A549 (cell line): ENCODE results near the gene DNAJC28. TPM values are rescaled to one million over a fixed set of nuclear protein-coding genes. Genes with fewer than 3 reads are reported as not detected.
A peak's percentile ranks its signal among the peaks of the same experiment; 100 is the strongest.

ENCODE experiments used
- ATAC-seq, 2 experiments: fragments of 200-7000 bp in 1 of 2; fragments of >200 bp in 1 of 2; cut with Nextera tagmentation in 1 of 2; cut with Tn5 transposase in 1 of 2; 3 replicates each; pipeline versions ENCODE4 v1.8.0 to v1.9.1; 2018 to 2020; ENCODE audit warnings: mild to moderate bottlenecking in 1 of 2, moderate library complexity in 1 of 2
- CTCF ChIA-PET: fragments of 300-600 bp; sonication (Branson Sonifier 250); formaldehyde crosslinking; extraction: SDS; loops from one replicate; lab custom pipeline; 2021; ENCODE audit warnings: antibody characterized with exemption, inconsistent platforms; lab: Yijun Ruan, JAX
- POLR2A ChIA-PET: fragments of 350-600 bp; formaldehyde crosslinking; extraction: SDS; loops from one replicate; lab custom pipeline; 2021; ENCODE audit warnings: antibody characterized with exemption, inconsistent platforms; lab: Yijun Ruan, JAX
- DNase-seq, 2 experiments: peaks; one replicate each; pipeline versions ENCODE4 v3.0.0 to v3.0.0-alpha.2; 2011 to 2016; ENCODE audit warnings: low read depth in 1 of 2, low spot score in 1 of 2
- FAIRE-seq: peaks from 2 replicates; lab custom pipeline; 2011; peaks lifted over from hg19 to GRCh38; lab: Jason Lieb, UNC
- H3K27ac ChIP-seq, 2 experiments: fragments of >200 bp; sonication (Bioruptor Twin); formaldehyde crosslinking; 3 replicates each; pipeline ENCODE4 v1.5.1; 2016 to 2017
- H3K4me1 ChIP-seq: fragments of >200 bp; sonication (Bioruptor Twin); formaldehyde crosslinking; 3 replicates; pipeline ENCODE4 v1.6.1; 2016
- H3K4me2 ChIP-seq: fragments of >200 bp; sonication (Bioruptor Twin); formaldehyde crosslinking; 3 replicates; pipeline ENCODE4 v1.6.1; 2016
- H3K4me3 ChIP-seq: fragments of >200 bp; sonication (Bioruptor Twin); formaldehyde crosslinking; 3 replicates; pipeline ENCODE4 v1.5.1; 2016
- H3K9me3 ChIP-seq: fragments of >200 bp; sonication (Bioruptor Twin); formaldehyde crosslinking; 3 replicates; pipeline ENCODE4 v1.6.1; 2016
- ATOH8 ChIP-seq: fragments of 250-450 bp; sonication (Bioruptor Pico); IDR thresholded peaks from 2 replicates; pipeline ENCODE4 v1.5.0; 2020; ENCODE audit warnings: low read depth, mild to moderate bottlenecking, moderate library complexity
- CHD2 ChIP-seq: fragments of 150-350 bp; IDR thresholded peaks from 2 replicates; pipeline ENCODE4 v1.6.1; 2014; ENCODE audit warnings: low read length; ENCODE audit not compliant: partially characterized antibody
- CHD4 ChIP-seq: fragments of 200-600 bp; sonication (generic); IDR thresholded peaks from 2 replicates; pipeline ENCODE4 v1.6.1; 2016; ENCODE audit warnings: antibody characterized with exemption, mild to moderate bottlenecking, borderline replicate concordance
- E2F6 ChIP-seq: IDR thresholded peaks from 2 replicates; pipeline ENCODE4 v1.6.1; 2012; ENCODE audit warnings: low read depth, borderline replicate concordance
- EHMT2 ChIP-seq: fragments of 200-600 bp; sonication (generic); IDR thresholded peaks from 2 replicates; pipeline ENCODE4 v1.6.1; 2016; ENCODE audit warnings: antibody characterized with exemption, low read depth, mild to moderate bottlenecking, moderate library complexity
- ESRRA ChIP-seq: fragments of 150-350 bp; IDR thresholded peaks from 2 replicates; pipeline ENCODE4 v1.6.1; 2014; ENCODE audit warnings: mild to moderate bottlenecking, low read length, borderline replicate concordance
- FOXS1 ChIP-seq: fragments of 250-450 bp; sonication (Bioruptor Pico); IDR thresholded peaks from 2 replicates; pipeline ENCODE4 v1.5.0; 2020; ENCODE audit warnings: mild to moderate bottlenecking, moderate library complexity
- GATA3 ChIP-seq: IDR thresholded peaks from 2 replicates; pipeline ENCODE4 v1.6.1; 2012; ENCODE audit warnings: borderline replicate concordance
- HOXB5 ChIP-seq: fragments of 250-450 bp; sonication (Bioruptor Pico); IDR thresholded peaks from 2 replicates; pipeline ENCODE4 v1.5.0; 2020; ENCODE audit warnings: mild to moderate bottlenecking, moderate library complexity
- JUNB ChIP-seq: fragments of >200 bp; sonication (Bioruptor Twin); formaldehyde crosslinking; IDR thresholded peaks from 2 replicates; pipeline ENCODE4 v1.6.1; 2016
- KDM1A ChIP-seq: fragments of 200-600 bp; sonication (generic); IDR thresholded peaks from 2 replicates; pipeline ENCODE4 v1.6.1; 2016; ENCODE audit warnings: low read depth, mild to moderate bottlenecking
- KDM5A ChIP-seq: fragments of 200-600 bp; sonication (generic); IDR thresholded peaks from 2 replicates; pipeline ENCODE4 v1.6.1; 2016; ENCODE audit warnings: antibody characterized with exemption, mild to moderate bottlenecking
- MAFK ChIP-seq: fragments of 450-650 bp; IDR thresholded peaks from 2 replicates; pipeline ENCODE4 v1.6.1; 2014; ENCODE audit not compliant: partially characterized antibody
- MAZ ChIP-seq: fragments of 150-350 bp; IDR thresholded peaks from 2 replicates; pipeline ENCODE4 v1.6.1; 2014; ENCODE audit warnings: antibody characterized with exemption, low read depth, low read length, borderline replicate concordance
- NFE2L2 ChIP-seq: fragments of 150-350 bp; conservative IDR thresholded peaks from 2 replicates; pipeline ENCODE4 v1.6.1; 2014; ENCODE audit warnings: low read length
- PBX3 ChIP-seq: IDR thresholded peaks from 2 replicates; pipeline ENCODE4 v1.6.1; 2012
- PHF8 ChIP-seq: fragments of 200-600 bp; sonication (generic); IDR thresholded peaks from 2 replicates; pipeline ENCODE4 v1.6.1; 2016; ENCODE audit warnings: low read depth, mild to moderate bottlenecking, antibody characterized with exemption, moderate library complexity, borderline replicate concordance
- POLR2A ChIP-seq: IDR thresholded peaks from 2 replicates; pipeline ENCODE4 v1.6.1; 2012; ENCODE audit warnings: mild to moderate bottlenecking, low read length
- RAD21 ChIP-seq, 2 experiments: fragments of >200 bp in 1 of 2; sonication (Bioruptor Twin) in 1 of 2; formaldehyde crosslinking in 1 of 2; IDR thresholded peaks in 1 of 2; conservative IDR thresholded peaks in 1 of 2; 2 replicates in 1 of 2; 3 replicates in 1 of 2; pipeline ENCODE4 v1.6.1; 2012 to 2018; ENCODE audit warnings: inconsistent platforms in 1 of 2
- RARB ChIP-seq: fragments of 250-450 bp; sonication (Bioruptor Pico); IDR thresholded peaks from 2 replicates; pipeline ENCODE4 v1.8.0; 2021; ENCODE audit warnings: mild to moderate bottlenecking, moderate library complexity
- RFX5 ChIP-seq: fragments of 450-650 bp; IDR thresholded peaks from 2 replicates; pipeline ENCODE4 v1.7.1; 2014; ENCODE audit warnings: antibody characterized with exemption, mild to moderate bottlenecking, moderate library complexity
- SREBF2 ChIP-seq: fragments of 450-650 bp; IDR thresholded peaks from 2 replicates; pipeline ENCODE4 v1.6.1; 2014; ENCODE audit warnings: mild to moderate bottlenecking, moderate library complexity
- ZNF302 ChIP-seq: fragments of 250-450 bp; sonication (Bioruptor Pico); IDR thresholded peaks from 2 replicates; pipeline ENCODE4 v1.9.0; 2021; ENCODE audit warnings: inconsistent platforms, mild to moderate bottlenecking, moderate library complexity
- WGBS: methylation state at CpG from one replicate; pipeline ENCODE4 v1.1.6; 2017; ENCODE audit errors: missing lambda C conversion rate; 5-methylcytosine and 5-hydroxymethylcytosine counted together
- polyA plus RNA-seq, 4 experiments: library from polyadenylated mRNA; depleted of rRNA in 3 of 4; stranded (reverse); fragments of >200 nt; fragmentation: RNase III in 1 of 4; extraction: RNeasy Plus Mini Kit Qiagen cat#74134 plus additional on column Dnase treatment in 1 of 4; gene quantifications; 2 replicates in 3 of 4; 3 replicates in 1 of 4; pipeline ENCODE4 v1.2.3, GENCODE V29; 2011 to 2017

The DNAJC28 gene
- polyA plus RNA-seq, 2 of the 4 experiments (the other 2 are of a cell fraction), result 1.0 to 1.1 TPM

GRCh38 chr21:33487996-33488395, 3.5 kb downstream of the DNAJC28 start:
- H3K4me3 ChIP-seq, result no peak overlapping the region
- TF ChIP-seq RARB (CRISPR knock-in tag), result no peak
- no peak for TF ChIP-seq EHMT2
- no peak for TF ChIP-seq CHD2
- no peak for TF ChIP-seq PHF8
- TF ChIP-seq, all 56 proteins: peak for 0
- no peaks in the 10 kb centered on the region for H3K9me3 ChIP-seq
- DNase-seq (no peak), FAIRE-seq (no peak), ATAC-seq (no peak)
- no peak overlapping the region for H3K4me2 ChIP-seq
- ChIA-PET CTCF (no interaction called here), POLR2A (no interaction called here)
- peaks cover 4% of the 10 kb centered on the region; the same call in 1 of the 3 replicates for H3K4me1 ChIP-seq
- 78% methylated on average over 5 of the region's 5 CpGs for WGBS
- no peak overlapping the region for H3K27ac ChIP-seq

- 72% methylated on average over 7 of the region's 9 CpGs for WGBS
- Histone ChIP-seq H3K9me3 (no peaks in the 10 kb centered on the region), H3K4me1 (peaks cover 5% of the 10 kb centered on the region; the same call in 1 of the 3 replicates), H3K4me3 (no peak overlapping the region), H3K27ac (no peak overlapping the region), H3K4me2 (no peak overlapping the region)
- CTCF ChIA-PET, result interaction anchor here (0.6 to 3.2 kb wide), 2 partner anchors 10 to 1077 kb away, joined by 3 to 11 read pairs; partner anchors contain the start of gene DNAJC28
- no peak for TF ChIP-seq SREBF2
- TF ChIP-seq KDM1A, result no peak
- no peak for TF ChIP-seq ATOH8
- no peak for TF ChIP-seq ZNF302 (CRISPR knock-in tag)
- TF ChIP-seq RAD21 (conservative IDR thresholded peaks at IDR 0.05 in 1 of 2, IDR thresholded peaks at IDR 0.05 in 1 of 2), result no peak
- no peak for TF ChIP-seq MAFK
- no peak for TF ChIP-seq NFE2L2
- FAIRE-seq (no peak), DNase-seq (no peak), ATAC-seq (no peak)
- POLR2A ChIA-PET, result no interaction called here
Measured at GRCh38 chr21:33481314-33481943, 10.1 kb downstream of the DNAJC28 start.

GRCh38 chr21:33480481-33481103, 10.9 kb downstream of the DNAJC28 start:
- Histone ChIP-seq H3K4me3 (peak overlapping the region; percentile 56), H3K4me2 (peak overlapping the region; percentile 73), H3K27ac (peak overlapping the region; percentile 78 to 87), H3K9me3 (no peaks in the 10 kb centered on the region), H3K4me1 (peaks cover 5% of the 10 kb centered on the region; the same call in 1 of the 3 replicates)
- no peak; a peak in 1 of 6 replicates for ATAC-seq
- CTCF ChIA-PET, result interaction anchor here (0.6 to 3.2 kb wide), 9 partner anchors 10 to 283 kb away, joined by 3 to 11 read pairs (median 4); partner anchors contain the start of gene DNAJC28
- DNase-seq, result no peak
- WGBS, result 41% methylated on average over 17 of the region's 17 CpGs
- no peak for FAIRE-seq
- POLR2A ChIA-PET, result interaction anchor here (0.7 to 2.1 kb wide), 6 partner anchors 11 to 156 kb away, joined by 3 to 49 read pairs (median 6); partner anchors contain the start of genes DNAJC28, DONSON and IFNAR1
- TF ChIP-seq JUNB (no peak), CHD4 (no peak), CHD2 (no peak), POLR2A (no peak), HOXB5 (CRISPR knock-in tag) (no peak), GATA3 (no peak), RFX5 (no peak), PBX3 (no peak), KDM5A (no peak), FOXS1 (CRISPR knock-in tag) (no peak), ESRRA (no peak), E2F6 (no peak), MAZ (no peak), ATOH8 (no peak), RARB (CRISPR knock-in tag) (no peak), NFE2L2 (no peak)
